GM12891 (cell line): ENCODE measurements around the gene CCDC34.

Experiments used
- PAX5 ChIP-seq: IDR thresholded peaks from 2 replicates; pipeline ENCODE4 v1.6.1; 2011; ENCODE audit warnings: low read length, moderate library complexity, mild to moderate bottlenecking; ENCODE audit not compliant: insufficient read depth, severe bottlenecking
- POLR2A ChIP-seq: IDR thresholded peaks from 2 replicates; pipeline ENCODE4 v1.6.1; 2011; ENCODE audit warnings: low read depth, low read length, control low read depth
- POLR2AphosphoS5 ChIP-seq: IDR thresholded peaks from 2 replicates; pipeline ENCODE4 v1.6.1; 2011; ENCODE audit warnings: low read depth, low read length, control low read depth
- SPI1 ChIP-seq: IDR thresholded peaks from 2 replicates; pipeline ENCODE4 v1.6.1; 2011; ENCODE audit warnings: low read depth, low read length, control low read depth
- TAF1 ChIP-seq: IDR thresholded peaks from 2 replicates; pipeline ENCODE4 v1.6.1; 2011; ENCODE audit warnings: low read depth, low read length, control low read depth

DNA sequence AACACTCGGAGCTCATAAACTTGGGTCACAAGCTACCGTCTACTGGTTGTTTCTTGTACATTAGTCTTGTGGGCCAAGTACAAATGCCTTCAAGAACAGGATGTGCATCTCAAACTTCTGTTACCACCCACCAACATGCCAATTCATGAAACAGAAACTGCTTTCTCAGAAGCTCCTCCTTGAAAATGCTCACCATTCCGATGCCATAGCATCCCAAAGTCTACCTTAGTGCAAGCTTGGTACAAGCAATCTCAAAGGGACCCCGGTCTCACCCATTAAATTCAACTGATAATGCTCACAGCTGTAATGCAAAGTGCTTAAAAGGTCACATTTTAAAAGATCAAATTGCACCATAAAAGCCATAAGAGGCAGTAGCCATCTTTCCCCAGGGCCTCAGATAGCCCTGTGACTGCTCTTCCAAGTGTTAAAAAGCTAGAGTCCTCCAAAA is 31.8 kb upstream of the CCDC34 start:
- TF ChIP-seq POLR2AphosphoS5 (no peak), POLR2A (no peak), TAF1 (no peak), PAX5 (no peak), SPI1 (no peak)
